GM15510 (cell line): Measurements from ENCODE around the gene ACAD11.

Source experiments
- POLR2A ChIP-seq: IDR thresholded peaks from 3 replicates; pipeline ENCODE4 v1.6.1; 2011; ENCODE audit warnings: borderline replicate concordance; ENCODE audit not compliant: insufficient read length; ENCODE audit errors: extremely low read depth

The ACAD11 gene

DNA sequence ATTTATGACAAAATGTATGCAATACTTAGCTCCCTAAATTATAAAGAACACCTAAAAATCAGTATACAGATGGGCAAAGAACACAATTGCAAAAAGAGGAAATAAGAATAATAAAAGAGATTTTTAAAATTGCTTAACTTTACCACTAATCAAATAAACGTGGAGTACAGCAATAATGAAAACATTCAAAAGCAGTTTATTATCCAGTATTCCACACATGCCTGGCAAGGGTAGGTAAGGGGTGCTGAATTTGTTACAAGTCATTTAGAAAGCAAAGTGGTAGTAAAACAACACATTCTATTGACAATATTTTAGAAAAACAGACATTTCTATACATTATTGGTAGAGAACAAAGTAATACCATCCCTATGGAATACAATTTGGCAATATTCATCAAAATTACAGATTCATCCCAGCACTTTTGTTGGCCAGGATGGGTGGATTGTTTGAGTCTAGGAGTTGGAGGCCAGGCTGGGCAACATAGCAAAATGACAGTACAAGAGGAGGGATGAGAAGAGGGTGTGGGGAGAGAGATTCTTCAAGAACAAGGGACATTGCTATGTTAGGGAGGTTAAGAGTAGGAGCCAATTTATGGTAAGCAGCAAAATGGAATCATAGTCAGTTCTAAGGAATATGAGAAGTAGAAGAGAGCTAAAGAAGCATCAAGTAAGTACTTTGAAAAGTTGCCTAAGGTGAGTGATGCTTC, 66.2 kb downstream of the ACAD11 start:
- no peak for TF ChIP-seq POLR2A

DNA sequence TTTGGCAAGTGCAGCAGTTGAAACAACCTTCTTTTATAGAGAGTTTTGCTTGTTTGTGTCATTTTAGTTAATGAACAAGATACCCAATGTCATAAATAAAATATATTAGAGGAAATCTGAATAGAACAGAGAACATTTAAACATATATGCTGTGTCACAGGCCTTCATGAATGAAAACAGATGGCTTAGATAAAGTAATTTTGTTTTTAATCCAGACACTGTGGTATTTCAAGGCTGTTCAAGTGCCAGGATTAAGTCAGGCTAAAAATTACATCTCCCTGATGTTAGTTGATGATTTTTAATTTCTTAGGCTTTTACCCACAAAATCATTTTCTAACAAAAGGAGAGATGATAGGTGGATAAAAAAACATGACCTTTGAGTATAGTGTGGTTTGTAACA, 67.4 kb downstream of the ACAD11 start:
- no peak for TF ChIP-seq POLR2A

- TF ChIP-seq POLR2A, result no peak
These were observed 72.2 kb downstream of the ACAD11 start for GRCh38 chr3:132587401-132587800.

DNA sequence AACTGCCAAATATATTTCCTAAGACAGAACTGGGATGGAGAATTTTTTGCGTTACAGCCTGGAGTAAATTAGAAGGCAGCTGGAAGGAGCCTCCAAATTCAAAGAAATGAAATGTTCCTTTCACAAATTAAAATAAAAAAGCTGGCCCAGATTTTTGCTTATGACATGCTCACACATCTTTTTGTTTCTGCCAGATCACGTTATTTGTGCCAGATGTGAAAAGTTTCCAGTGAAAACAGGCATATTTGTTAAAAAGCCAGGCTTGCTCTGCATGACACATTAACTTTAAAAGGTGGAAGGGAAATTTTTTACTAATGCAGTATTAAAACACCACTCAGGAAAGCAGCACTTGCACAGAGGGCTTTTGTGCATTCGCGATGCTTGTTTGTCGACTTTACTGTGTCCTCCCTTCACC, 85.8 kb downstream of the ACAD11 start:
- no peak for TF ChIP-seq POLR2A

- no peak for TF ChIP-seq POLR2A
These were observed 89.6 kb downstream of the ACAD11 start for GRCh38 chr3:132570016-132570415.

DNA sequence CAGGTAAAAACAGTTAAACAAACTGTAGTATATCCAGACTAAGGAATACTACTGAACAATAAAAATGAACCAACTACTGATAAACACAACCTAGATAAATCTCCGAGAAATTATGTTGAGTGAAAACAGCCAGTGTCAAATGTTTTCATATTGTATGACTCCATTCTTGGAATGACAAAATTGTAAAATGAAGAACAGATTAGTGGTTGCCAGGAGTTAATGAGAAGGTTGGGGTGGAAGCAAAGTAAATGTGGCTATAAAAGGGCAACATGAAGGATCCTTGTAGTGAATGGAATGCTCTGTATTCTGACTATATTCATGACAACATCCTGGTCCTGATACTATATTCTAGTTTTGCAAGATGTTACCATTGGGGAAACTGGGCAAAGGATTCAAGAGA, 90.0 kb downstream of the ACAD11 start:
- no peak for TF ChIP-seq POLR2A

GRCh38 chr3:132569153-132569552, 90.5 kb downstream of the ACAD11 start:
- no peak for TF ChIP-seq POLR2A

- TF ChIP-seq POLR2A, result no peak
These were observed 91.2 kb downstream of the ACAD11 start for GRCh38 chr3:132568422-132568821.

DNA sequence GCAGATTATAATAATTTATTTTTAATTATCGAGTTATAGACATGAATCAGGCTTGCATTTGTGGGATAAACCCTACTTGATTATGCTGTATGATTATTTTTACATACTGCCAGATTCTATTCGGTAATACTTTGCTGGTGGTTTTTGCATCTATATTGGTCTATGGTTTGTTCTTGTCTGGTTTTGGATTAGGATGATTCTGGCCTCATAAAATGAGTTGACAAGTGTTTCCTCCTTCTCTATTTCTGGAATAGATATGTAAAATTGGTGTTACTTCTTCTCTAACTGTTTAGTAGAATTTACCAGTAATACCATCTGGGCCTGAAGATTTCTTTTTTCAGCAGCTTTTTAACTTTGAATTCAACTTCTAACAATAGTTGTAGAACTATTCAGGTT, 95.5 kb downstream of the ACAD11 start:
- no peak for TF ChIP-seq POLR2A

- no peak for TF ChIP-seq POLR2A
These were observed 96.1 kb downstream of the ACAD11 start for GRCh38 chr3:132563420-132564069.

- no peak for TF ChIP-seq POLR2A
These were observed 98.6 kb downstream of the ACAD11 start for GRCh38 chr3:132561003-132561402.

- TF ChIP-seq POLR2A, result no peak
These were observed 103.0 kb downstream of the ACAD11 start for GRCh38 chr3:132556508-132557159.

DNA sequence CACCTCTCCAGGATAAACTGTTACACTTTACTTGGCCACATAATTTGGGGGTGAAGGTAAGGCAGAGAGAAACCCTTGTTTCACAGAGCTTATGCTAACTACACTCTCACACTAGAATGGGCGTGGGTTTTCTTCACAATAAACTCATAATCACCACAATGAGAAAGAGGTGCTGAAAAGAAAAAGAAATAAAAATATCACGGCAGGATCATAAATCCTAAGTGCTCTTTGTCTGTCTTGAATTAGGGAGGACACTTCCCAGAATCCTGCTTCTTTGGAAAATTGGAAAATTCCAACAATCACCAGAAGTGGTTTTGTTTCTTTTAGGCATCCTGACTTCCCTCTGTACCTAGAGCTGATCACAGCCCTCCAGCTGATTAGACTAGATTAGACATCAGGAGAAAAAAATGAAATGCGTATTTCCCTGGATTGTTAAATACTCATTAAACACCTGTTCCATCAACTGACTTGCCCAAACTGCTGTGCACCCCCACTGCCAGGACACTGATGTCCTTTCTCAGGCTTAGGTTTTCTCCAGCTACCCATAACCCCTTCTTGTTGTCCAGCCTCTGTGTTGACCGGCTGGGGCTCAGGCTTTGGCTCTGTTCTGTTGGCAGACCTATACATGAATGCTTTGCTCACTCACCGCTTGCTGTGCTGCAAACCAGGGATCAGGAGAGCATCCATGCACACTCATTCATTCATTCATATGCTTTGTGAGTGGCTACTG, 104.1 kb downstream of the ACAD11 start:
- no peak for TF ChIP-seq POLR2A

- no peak for TF ChIP-seq POLR2A
These were observed 105.2 kb downstream of the ACAD11 start for GRCh38 chr3:132554437-132554836.

DNA sequence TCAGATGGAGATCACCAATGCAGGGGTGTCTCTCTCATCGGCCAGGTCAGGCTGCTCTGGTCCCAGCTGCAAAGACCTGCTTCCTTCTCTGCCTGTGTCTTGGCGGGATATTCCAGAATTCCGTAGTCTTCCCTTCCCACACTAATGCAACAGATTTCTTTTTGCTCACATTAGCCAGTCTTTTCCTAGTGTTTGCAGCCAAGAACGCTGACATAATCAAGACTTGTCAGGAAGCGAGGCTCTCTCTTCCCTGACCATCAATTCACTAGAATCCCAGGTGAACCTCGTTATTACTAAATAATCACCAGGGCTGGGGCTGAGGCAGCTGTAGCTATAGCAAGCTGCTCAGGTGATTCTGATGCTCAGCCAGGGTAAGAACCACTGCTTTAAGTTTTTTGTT, 105.8 kb downstream of the ACAD11 start:
- no peak for TF ChIP-seq POLR2A
